GM19328 (cell line): ENCODE data around the gene TSEN54.

Experiments used
- ATAC-seq: cut with Tn5 transposase; IDR thresholded peaks from one replicate; pipeline ENCODE4 v1.9.1; 2021; ENCODE audit warnings: mild to moderate bottlenecking, moderate library complexity; ENCODE audit not compliant: unreplicated experiment

TSEN54 gene

DNA sequence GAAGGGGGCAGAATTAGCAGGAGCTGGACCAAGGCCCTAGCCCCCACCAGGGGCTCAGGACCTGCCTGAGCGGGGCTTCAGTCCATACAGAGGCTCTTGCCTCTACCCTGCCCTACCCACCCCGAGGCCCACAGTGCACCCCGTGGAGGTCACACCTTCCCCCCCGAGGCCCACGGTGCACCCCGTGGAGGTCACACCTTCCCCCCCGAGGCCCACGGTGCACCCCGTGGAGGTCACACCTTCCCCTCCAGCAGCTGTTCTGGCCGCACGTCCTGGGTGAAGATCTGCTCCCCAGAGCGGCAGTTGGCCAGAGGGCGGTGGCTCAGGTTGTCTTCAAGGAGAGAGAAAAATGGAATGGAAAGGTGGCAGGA is 12.4 kb upstream of the TSEN54 start:
- ATAC-seq = no peak

DNA sequence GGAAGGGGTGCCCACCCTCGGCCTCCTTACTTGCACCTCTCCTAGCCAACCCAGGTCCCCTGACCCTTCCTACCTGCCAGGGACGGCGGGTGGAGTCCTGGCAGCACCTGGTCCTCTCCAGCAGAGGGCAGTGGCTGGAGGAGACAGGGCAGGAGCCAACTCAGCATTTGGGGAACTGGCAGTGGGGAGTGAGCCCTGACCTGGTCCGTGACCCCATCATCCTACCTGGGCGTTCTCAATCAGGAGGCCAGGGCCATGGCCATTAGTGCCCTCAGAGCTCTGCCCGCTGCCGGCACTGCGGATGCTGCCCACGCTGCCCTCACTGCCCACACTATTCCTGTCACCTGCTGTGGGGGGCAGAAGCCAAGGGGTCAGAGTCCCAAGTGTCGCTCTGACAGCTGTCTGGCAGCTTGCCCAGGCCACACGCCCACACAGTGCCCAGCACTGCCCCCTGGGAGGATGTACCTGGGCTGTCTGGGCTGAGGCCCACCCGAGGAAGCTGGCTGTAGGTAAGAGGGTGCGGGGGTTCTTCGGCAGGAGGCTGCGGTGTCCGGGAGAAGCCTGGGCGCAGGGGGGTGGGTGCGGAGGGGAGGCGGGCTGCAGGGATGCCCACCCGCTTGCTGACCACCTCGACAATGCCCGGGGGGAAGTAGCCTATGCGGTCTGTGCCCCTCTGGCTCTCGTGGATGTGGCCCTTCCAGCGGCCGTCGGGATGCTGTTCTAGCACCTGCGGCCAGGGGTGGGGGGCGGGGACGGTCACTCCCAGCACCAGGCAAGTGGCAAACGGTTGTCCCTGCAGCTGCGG is 11.8 kb upstream of the TSEN54 start:
- no peak for ATAC-seq

- no peak for ATAC-seq
Observed at GRCh38 chr17:75505152-75505409, 11.2 kb upstream of the TSEN54 start.

DNA sequence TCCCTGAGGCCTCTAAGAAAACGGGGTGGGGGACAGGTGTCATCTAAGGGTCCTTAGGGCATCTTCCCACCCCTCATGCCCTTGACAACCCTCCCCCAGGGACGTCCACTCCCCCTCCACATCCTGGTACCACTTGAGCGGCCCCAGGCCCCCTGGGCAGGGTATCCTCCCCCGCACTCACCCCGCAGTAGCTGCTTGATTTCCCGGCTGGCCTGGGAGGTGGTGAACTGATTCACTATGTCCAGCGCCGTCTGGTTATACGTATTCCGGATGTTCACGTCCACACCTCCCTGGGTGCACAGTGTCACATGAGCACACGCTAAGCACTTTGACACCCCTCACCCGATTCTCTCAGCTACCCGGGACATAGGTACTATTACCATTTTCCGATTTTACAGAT is 10.7 kb upstream of the TSEN54 start:
- no peak for ATAC-seq

DNA sequence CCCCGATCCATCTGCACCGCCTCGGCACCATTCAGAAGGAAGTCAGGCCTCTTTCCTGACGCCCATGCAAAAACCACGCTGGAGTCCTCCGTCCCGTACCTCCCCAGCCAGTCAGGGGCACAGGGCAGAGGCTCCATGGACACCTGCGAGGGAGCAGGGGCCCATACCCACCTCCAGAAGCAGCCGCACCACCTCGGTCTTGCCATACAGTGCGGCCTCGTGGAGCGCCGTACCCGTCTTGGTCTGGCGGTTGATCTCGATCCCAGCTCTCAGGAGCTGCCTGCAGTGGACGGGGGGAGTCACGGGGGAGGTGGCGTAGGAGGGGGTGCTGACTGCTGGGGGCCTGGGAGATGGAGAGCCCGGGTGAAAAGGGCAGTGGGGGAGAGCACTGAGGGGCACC is 10.2 kb upstream of the TSEN54 start:
- ATAC-seq = no peak

DNA sequence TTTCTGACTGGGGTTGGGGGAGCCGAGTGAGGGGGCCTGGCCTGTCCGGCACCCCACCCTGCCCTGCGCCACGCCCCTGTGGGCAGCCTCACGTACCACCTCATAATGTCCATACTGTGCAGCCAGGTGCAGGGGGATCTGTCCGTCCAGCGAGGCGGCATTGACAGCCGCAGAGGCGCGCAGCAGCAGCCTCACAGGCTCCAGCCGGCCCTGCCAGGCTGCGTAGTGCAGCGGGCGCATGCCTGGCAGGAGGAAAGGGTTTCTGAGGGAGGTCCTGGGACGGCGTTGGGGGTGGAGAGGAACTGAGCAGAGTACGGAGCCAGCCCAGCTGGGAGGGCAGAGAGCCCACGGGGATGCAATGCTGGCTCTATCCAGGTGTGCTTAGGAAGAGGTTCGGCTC is 9.4 kb upstream of the TSEN54 start:
- no peak for ATAC-seq

DNA sequence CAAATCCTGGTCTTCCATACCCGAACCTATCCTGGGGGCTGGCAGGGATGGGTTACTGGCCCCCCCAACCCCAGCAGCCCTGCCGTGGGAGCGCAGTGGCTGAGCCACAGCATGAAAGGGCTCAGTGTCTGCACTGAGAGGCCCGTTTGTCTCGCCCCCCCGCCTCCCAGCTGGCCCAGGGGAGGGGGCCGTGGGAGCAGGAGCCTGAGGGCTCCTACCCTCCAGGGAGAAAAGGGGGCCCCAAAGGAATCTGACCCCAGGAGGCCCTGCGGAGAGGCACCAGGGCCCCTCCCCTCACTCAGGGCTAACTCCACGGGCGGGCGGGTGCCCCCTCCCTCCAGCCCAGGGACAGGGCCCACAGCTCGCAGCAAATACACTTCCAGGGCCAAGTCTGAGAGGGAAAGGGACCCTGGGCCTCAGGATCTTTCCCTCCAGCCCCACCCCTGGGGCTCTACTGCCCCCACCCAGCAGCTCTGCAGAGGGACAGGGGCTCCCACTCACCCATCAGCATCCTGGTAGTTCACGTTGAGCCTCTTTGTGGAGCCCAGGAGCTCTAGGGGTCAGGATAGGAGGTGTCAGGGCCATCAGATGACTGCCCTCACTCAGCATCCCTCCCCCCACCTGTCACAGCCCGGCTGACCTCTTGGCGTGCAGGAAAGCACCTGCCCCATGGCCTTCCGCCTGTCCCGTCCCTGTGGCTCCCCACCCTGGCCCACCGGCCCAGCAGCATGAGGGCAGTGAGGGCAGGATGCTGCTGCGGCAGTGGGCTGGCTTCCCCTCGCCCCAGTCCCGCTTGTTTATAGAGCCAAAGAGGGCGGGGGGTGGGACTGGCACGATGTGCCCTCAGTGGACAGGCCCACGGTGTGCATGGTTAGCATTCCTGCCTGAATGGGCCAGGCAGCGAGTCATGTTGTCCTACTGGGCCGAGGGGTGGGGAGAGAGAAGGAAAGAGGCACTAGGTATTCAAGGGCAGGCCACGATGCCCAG is 8.3 kb upstream of the TSEN54 start:
- ATAC-seq = no peak

DNA sequence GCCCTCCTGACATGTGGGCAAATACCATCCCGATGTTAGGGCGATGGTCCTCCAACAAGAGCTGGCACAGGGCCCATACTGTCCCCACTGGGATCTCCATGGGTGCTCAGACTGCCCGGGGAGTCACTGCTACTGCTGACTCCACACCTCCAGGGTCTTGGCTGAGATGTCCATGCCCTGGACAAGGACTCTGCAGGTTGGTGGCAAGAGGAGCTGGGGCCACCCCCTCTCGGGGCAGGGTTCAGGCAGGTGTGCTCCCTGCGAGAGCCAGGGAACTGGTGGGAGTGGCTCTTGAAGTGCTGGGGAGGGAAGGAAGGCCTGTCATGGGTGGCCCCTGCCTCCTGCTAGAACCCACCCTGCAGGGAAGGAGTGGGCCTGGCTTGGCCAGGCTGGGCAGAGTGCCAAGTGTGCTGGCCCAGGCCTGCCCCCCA is 7.4 kb upstream of the TSEN54 start:
- no peak for ATAC-seq

DNA sequence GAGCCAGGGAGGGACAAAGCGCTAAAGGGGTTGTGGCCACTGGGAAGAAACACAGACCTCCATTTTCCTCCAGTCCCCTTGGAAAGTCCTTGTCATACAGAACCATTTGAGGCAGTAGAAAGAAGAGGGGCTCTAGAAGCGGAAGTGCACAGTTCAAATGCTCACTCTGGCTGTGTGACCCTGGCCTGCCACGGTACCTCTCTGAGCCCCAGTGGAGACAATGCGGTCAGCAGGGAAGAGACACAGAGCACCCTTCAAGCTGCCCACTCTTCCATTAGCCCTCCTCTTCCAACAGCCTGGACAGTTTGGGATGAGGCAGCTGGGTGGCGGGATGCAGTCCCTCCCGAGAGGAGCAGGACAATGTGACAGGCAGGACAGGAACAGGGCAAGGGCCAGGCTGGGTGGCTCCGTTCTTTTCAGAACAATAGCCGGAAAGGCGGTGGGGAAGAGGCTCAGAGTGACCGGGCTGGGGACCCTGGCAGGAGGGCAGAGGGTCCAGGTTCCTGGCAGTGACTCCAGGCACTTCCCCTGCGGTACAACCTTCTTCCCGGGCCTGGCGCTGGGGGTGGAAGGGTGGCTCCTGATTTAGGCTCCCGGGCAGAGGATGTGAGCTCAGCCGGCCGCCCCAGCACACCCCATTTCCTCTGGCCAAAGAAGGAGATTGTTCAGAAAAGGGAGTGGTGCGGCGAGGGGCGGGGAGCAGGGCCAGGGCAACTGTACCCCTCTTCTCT is 6.6 kb upstream of the TSEN54 start:
- no peak for ATAC-seq

GRCh38 chr17:75511270-75511609 is 5.1 kb upstream of the TSEN54 start:
- no peak for ATAC-seq

- ATAC-seq = no peak
Observed at GRCh38 chr17:75511610-75512575, 4.4 kb upstream of the TSEN54 start.

GRCh38 chr17:75512926-75513640 is 3.2 kb upstream of the TSEN54 start:
- no peak for ATAC-seq

GRCh38 chr17:75513641-75514000 is 2.7 kb upstream of the TSEN54 start:
- no peak for ATAC-seq

- ATAC-seq = no peak
Observed at GRCh38 chr17:75514299-75514918, 1.9 kb upstream of the TSEN54 start.

DNA sequence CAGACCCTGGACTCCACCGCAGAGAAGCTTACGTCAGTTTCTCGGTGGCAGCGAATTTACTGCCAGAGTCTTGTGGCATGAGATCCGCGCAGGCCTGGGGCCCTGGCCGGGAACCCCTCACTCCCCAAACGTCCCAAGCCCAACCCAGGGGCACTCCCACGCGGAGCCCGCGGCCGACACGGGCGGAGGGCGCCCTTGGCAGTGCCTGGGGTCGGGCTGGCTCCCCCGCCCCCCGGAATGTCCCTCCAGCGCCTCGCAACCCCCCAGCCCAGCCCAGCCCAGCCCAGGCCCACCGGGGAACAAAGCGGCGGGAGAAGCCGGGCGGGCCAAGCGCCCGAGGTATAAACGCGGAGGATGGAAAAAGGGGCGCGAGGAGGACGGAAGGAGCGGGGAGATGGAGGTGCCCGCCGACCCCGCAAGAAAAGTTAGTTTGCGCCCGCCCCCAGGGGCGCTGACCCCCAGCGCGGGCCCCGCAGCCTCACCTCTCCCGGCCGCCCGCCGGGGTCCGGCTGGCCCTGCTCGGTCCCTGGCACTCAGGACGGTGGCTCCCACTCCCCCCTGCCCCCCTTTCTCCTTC is 1.3 kb upstream of the TSEN54 start:
- no peak for ATAC-seq

- peak; percentile 26 for ATAC-seq
Observed at GRCh38 chr17:75515496-75516254, 653 bp upstream of the TSEN54 start, which contains the start of gene CASKIN2. Gene CASKIN2, minus strand, starts transcription at chr17:75515537. Its CDS starts 1,733 bp downstream, at chr17:75513804.

DNA sequence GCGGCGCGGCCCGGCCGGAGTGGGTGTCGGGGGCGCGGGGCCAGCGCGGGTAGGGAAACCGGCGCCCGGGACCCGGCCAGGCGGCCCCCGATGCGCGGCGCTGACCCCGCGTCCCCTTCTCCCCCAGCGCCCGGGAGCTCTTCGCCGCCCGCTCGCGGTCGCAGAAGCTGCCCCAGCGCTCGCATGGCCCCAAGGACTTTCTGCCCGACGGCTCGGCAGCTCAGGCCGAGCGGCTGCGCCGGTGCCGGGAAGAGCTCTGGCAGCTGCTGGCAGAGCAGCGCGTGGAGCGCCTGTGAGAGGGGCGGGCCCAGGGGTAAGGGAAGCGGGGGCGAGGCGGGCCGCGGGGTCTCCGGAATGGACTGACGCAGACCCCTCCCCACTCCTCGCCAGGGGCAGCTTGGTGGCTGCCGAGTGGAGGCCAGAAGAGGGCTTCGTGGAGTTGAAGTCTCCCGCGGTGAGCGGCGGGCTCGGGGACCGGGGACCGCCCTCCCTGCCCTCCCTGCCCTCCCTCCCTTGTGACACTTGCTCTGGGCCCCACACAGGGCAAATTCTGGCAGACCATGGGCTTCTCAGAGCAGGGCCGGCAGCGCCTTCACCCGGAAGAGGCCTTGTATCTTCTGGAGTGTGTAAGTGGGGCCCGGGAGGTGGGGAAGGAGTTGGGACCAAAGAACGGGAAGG is 430 bp downstream of the TSEN54 start:
- peak; percentile 13 for ATAC-seq
